ENCODE data around the gene ASMT. TPM values are rescaled to one million over a fixed set of nuclear protein-coding genes. Genes with fewer than 3 reads are reported as not detected.
A peak's percentile ranks its signal among the peaks of the same experiment; 100 is the strongest.

The ASMT gene
- total and polyA plus RNA-seq, 7 donors: 0.22 TPM; not detected in 6

DNA sequence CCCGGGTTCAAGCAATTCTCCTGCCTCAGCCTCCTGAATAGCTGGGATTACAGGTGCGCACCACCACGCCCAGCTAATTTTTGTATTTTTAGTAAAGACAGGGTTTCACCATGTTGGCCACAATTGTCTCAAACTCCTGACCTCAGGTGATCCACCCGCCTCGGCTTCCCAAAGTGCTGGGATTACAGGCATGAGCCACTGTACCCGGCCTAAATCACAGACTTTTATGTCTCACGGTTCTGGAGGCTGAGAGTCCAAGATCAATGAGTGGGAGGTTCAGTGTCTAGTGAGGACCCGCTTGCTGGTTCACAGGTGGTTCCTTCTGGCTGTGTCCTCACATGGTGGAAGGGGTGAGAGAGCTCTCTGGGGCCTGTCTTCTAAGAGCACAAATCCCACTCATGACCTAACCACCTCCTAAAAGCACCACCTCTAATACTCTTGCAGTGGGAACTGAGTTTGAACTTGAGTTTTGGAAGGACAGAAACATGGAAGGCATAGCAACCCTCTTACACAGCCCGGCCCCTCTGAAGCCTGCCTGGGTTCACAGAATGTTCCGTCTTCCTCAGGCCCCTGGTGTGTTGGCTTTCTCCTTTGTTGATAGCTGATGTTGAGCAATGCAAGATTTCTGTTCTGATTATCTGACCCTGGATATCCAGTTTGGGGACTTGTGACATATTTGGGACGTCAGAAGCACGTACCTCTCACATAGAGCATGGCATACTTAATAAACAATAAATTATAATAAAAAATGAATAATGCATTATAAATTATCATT lies 25.3 kb upstream of the ASMT start:
- 79 to 87% methylated on average over 12 of the region's 12 CpGs for WGBS, 2 donors
- DNase-seq: no peak
- peaks cover 0 to under 1% (median 0%) of the 10 kb centered on the region in 3 donors for H3K27me3 ChIP-seq
- H3K36me3 ChIP-seq: peaks cover 11 to 14% (median 13%) of the 10 kb centered on the region in 4 donors
- H3K9me3 ChIP-seq: no peaks in the 10 kb centered on the region
- no peak overlapping the region for H3K4me3 ChIP-seq
- TF ChIP-seq EP300 (IDR thresholded peaks at IDR 0.05) (no peak), POLR2AphosphoS5 (IDR thresholded peaks at IDR 0.05) (no peak), POLR2A (IDR thresholded peaks at IDR 0.05) (no peak)
- TF ChIP-seq, protein P1, sequence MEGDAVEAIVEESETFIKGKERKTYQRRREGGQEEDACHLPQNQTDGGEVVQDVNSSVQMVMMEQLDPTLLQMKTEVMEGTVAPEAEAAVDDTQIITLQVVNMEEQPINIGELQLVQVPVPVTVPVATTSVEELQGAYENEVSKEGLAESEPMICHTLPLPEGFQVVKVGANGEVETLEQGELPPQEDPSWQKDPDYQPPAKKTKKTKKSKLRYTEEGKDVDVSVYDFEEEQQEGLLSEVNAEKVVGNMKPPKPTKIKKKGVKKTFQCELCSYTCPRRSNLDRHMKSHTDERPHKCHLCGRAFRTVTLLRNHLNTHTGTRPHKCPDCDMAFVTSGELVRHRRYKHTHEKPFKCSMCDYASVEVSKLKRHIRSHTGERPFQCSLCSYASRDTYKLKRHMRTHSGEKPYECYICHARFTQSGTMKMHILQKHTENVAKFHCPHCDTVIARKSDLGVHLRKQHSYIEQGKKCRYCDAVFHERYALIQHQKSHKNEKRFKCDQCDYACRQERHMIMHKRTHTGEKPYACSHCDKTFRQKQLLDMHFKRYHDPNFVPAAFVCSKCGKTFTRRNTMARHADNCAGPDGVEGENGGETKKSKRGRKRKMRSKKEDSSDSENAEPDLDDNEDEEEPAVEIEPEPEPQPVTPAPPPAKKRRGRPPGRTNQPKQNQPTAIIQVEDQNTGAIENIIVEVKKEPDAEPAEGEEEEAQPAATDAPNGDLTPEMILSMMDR (IDR thresholded peaks at IDR 0.05): no peak
- no peak overlapping the region for H3K27ac ChIP-seq
- intact Hi-C loops (cut with DNase I): loop anchor here (2.0 to 10.0 kb wide), 6 partner anchors 135 to 1205 kb away; partner anchors contain the start of genes DHRSX, PPP2R3B, SLC25A6 and ZBED1
- peaks cover 0 to 26% (median 23%) of the 10 kb centered on the region in 4 donors for H3K4me1 ChIP-seq

DNA sequence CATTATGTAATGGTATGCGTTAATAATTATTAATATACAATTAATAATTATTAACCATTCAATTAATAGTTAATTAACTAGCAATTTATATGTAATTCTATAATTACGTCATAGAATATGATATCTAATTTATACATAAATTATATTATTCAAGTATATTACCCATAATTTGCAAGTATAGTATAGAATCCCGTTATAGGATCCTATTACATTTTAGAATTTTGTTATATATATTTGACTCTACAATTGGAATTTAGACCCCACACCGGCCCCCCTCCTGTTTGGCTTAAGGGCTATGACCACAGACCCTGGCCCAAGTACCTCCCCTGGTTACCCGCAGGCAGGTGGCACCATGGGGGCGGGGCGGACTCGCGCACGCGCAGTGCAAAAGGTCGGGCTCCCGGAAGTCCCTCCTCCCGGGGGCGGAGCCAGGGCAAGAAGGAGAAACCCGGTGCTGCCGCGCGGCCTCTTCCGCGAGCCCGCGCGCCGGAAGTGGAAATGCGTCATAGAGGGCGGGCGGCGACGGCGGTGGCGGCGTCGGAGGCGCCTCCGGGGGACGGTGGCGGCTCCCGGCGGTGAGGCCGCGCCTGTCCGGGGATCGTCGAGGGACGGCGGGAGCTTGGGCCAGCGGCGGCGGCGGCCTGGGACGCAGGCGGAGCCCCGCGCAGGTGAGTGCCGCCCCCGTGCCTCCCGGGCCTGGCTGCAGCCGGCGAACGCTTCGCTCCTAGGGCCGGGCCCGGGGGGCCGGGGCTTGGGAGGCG lies 23.6 kb upstream of the ASMT start, which contains the start of gene AKAP17A:
Gene AKAP17A (plus strand): TSS at position 503 of the 761 bp plus-strand sequence. CDS start 1,859 bp downstream, outside the sequence.
- intact Hi-C loops (cut with DNase I): loop anchor here (2.0 to 10.0 kb wide), 6 partner anchors 136 to 1206 kb away; partner anchors contain the start of genes DHRSX, PPP2R3B, SLC25A6 and ZBED1
- Histone ChIP-seq H3K27me3 (no peaks in the 10 kb centered on the region), H3K9me3 (no peaks in the 10 kb centered on the region), H3K36me3 (peaks cover 25 to 32% (median 28%) of the 10 kb centered on the region in 4 donors), H3K27ac (peak within 1 kb of the TSS; percentile 80 to 89 (median 85)), H3K4me3 (peak within 1 kb of the TSS; percentile 79 to 99 (median 90)), H3K4me1 (peaks cover 0 to 32% (median 23%) of the 10 kb centered on the region in 4 donors)
- TF ChIP-seq POLR2A (IDR thresholded peaks at IDR 0.05): no peak
- peak in 1 of 4 donors; percentile 40 for TF ChIP-seq EP300 (IDR thresholded peaks at IDR 0.05)
- TF ChIP-seq POLR2AphosphoS5 (IDR thresholded peaks at IDR 0.05): peak; percentile 59 to 86 (median 85)
- TF ChIP-seq, protein P1 (IDR thresholded peaks at IDR 0.05): no peak
- DNase-seq: peak; percentile 98
- 1 to 2% methylated on average over 66 of the region's 66 CpGs for WGBS, 2 donors

DNA sequence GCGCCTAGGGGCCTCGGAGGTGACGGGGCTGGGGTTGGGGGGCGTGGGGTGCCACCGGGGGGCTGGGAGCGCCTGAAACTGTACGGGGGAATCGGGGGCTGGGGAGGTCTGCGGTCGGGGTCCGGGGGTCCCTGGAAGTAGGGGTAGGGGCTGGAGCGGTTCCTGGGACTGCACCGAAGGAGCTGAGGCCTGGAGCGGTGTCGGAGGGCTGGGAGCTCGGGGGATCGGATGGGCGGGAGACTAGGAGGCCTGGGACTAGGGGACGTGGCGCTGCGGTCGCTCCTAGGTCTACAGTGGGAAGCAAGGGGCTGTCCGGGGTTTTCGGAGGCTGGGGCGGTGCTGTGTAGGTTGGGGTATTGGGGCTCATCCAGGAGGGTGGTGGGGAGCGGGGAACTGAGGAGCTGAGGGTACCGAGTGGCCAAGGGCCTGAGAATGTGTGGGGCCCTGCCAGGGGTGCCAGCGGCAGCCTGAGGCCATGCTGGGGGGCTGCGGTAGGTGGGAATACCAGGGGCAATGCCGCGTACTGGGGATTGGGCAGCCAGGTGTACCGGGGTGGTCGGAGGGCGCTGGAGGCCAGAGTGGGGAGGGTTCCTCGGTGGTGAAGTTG lies 22.9 kb upstream of the ASMT start:
- Histone ChIP-seq H3K27me3 (no peaks in the 10 kb centered on the region), H3K9me3 (no peaks in the 10 kb centered on the region), H3K4me1 (peaks cover 0 to 32% (median 23%) of the 10 kb centered on the region in 4 donors), H3K4me3 (peak overlapping the region; percentile 79 to 99 (median 90)), H3K27ac (peak overlapping the region; percentile 80 to 89 (median 85)), H3K36me3 (peaks cover 28 to 35% (median 31%) of the 10 kb centered on the region in 4 donors)
- TF ChIP-seq POLR2A (IDR thresholded peaks at IDR 0.05) (no peak), POLR2AphosphoS5 (IDR thresholded peaks at IDR 0.05) (no peak), EP300 (IDR thresholded peaks at IDR 0.05) (no peak)
- TF ChIP-seq, protein P1 (IDR thresholded peaks at IDR 0.05): no peak
- intact Hi-C loops (cut with DNase I): loop anchor here (2.0 to 10.0 kb wide), 6 partner anchors 137 to 1207 kb away; partner anchors contain the start of genes DHRSX, PPP2R3B, SLC25A6 and ZBED1
- DNase-seq: no peak
- 1% methylated on average over 35 of the region's 35 CpGs for WGBS, 2 donors

DNA sequence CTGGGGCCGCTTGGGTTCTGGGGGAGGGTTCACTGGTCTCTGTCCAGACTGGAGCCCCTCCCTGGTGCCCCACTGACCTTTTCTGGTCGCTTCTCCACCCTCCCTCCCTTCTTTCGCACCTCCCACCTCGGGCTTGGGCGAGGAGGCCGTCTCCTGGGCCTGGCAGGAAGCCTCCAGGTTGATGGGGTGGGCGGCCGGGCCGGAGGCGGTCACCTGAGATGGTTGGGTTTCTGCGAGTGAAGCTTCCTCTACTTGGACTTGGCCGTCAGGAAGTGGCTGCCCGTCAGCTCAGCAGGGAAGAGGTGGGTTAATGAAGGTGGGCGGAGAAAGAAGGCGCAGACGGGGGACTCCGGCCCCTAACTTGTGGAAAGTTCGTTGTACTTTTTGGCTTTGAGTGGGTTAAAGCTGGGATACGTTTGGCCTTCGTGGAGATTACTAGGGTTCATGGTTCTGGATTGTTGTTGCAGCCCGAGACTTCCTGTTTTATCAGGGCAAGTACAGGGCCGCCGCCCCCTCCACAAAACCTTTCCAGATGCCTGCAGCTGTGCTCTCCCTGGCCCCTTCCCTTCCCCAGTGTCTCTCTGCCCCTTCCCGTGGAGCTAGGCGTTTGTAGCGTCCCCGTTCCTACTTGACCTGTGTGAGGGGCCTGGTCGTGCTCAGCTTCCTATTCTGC lies 22.3 kb upstream of the ASMT start:
- TF ChIP-seq POLR2AphosphoS5 (IDR thresholded peaks at IDR 0.05): no peak
- TF ChIP-seq, protein P1 (IDR thresholded peaks at IDR 0.05): no peak
- TF ChIP-seq POLR2A (IDR thresholded peaks at IDR 0.05): no peak
- no peak for TF ChIP-seq EP300 (IDR thresholded peaks at IDR 0.05)
- no peaks in the 10 kb centered on the region for H3K9me3 ChIP-seq
- DNase-seq: no peak
- H3K27ac ChIP-seq: peak overlapping the region; percentile 80 to 89 (median 85)
- H3K27me3 ChIP-seq: no peaks in the 10 kb centered on the region
- peak overlapping the region; percentile 79 to 99 (median 90) for H3K4me3 ChIP-seq
- H3K36me3 ChIP-seq: peaks cover 29 to 42% (median 36%) of the 10 kb centered on the region in 4 donors
- intact Hi-C loops (cut with DNase I): loop anchor here (5.0 to 10.0 kb wide), 5 partner anchors 200 to 1208 kb away; partner anchors contain the start of genes DHRSX, PPP2R3B, SLC25A6 and ZBED1
- 1 to 2% methylated on average over 28 of the region's 28 CpGs for WGBS, 2 donors
- peaks cover 0 to 32% (median 23%) of the 10 kb centered on the region in 4 donors for H3K4me1 ChIP-seq

All from sigmoid colon (tissue), 7 donors.